Measurements from ENCODE around the gene PRCC.
A peak's percentile ranks its signal among the peaks of the same experiment; 100 is the strongest.

Gene PRCC, protein sequence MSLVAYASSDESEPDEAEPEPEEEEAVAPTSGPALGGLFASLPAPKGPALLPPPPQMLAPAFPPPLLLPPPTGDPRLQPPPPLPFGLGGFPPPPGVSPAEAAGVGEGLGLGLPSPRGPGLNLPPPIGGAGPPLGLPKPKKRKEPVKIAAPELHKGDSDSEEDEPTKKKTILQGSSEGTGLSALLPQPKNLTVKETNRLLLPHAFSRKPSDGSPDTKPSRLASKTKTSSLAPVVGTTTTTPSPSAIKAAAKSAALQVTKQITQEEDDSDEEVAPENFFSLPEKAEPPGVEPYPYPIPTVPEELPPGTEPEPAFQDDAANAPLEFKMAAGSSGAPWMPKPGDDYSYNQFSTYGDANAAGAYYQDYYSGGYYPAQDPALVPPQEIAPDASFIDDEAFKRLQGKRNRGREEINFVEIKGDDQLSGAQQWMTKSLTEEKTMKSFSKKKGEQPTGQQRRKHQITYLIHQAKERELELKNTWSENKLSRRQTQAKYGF

GRCh38 chr1:156767101-156767878 is at the start of gene PRCC:
Gene PRCC (plus strand): TSS chr1:156767535. CDS start chr1:156767772, 237 bp downstream.
- DNase-seq, result peak; percentile 98

DNA sequence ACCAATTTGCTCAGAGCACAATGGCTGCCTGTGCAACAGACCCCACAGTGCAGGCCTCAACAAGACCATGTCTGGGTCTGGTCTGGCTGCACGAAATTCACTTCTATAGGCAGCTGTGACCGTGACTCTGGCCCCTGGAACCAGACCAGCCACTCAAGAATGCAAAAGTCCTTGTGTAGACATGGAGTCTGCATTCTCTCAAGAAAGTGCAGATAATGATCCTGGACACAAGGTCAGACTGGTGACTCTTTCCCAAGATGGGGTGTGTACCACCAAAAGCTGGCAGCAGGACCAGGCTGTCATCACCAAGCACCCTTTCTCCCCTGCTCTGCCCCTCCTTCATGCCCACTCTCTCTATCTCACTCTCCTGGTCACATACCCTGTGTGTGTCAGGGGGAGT is 46.2 kb upstream of the PRCC start:
- DNase-seq, result no peak

DNA sequence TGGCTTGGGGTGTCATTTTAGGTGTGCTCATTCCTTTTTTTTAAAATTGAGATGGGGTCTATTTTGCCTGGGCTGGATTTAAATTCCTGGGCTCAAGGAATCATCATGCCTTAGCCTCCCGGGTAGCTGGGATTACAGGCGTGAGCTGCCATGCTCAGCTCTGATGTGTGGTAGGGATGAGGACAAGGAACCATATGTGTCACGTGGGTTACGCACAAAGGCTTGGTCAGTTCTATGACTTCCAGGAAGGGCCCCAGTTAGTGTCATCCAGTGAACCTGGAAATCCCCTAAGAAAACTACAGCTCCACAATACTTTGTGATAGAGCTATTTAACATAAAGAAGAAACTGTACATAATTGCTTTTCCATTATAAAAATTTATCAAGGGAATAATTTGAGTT is 45.8 kb upstream of the PRCC start:
- no peak for DNase-seq

DNA sequence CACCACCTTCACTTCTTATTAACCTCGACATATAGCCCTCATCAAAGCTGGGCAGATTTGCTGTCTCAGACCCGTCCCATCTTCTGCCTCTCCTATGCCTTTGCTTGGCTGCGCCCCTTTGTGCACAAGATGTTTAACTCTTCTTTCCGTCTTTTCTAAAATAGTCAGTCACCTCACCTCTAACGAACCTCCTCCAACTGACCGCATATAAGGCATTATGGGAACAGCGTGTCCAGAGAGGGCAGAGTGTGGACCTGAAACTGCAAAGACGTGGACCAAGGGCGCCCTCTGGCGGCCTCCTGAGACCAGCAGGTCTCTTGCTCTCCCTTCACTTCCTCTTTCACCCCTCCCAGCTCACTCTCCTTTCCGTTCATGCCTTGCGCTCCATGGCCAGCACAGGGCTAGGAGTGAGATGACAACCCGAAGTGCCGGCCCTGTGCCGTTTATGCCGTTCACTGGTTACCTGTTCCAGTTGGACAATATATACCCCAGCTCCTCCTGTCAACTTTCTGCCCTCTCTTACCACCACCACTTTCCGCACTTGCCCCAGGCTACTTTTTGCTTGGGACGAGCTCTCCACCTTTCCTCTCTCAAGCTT is 41.6 kb upstream of the PRCC start:
- DNase-seq, result peak; percentile 73

GRCh38 chr1:156726549-156727226 is 40.6 kb upstream of the PRCC start:
- peak; percentile 37 for DNase-seq

DNA sequence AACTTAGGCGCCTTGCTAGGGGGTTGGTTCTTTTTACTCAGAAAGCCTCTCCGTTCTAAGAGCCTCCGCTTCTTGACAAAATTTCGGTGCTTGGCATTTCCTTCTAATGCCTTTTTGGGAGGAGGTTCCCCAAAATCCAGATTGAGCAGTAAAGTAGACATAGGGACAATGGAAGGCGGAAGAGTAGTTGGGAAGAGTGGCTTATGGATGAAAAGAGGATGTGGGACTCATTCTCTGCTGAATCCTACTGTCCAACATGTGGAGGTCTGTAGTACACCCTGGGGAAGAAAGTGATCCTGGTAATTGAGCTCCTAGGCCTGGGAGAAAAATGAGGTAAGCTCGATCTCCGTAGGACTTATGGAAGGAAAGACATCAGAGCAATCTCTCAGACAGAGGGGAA is 39.8 kb upstream of the PRCC start:
- DNase-seq, result no peak

DNA sequence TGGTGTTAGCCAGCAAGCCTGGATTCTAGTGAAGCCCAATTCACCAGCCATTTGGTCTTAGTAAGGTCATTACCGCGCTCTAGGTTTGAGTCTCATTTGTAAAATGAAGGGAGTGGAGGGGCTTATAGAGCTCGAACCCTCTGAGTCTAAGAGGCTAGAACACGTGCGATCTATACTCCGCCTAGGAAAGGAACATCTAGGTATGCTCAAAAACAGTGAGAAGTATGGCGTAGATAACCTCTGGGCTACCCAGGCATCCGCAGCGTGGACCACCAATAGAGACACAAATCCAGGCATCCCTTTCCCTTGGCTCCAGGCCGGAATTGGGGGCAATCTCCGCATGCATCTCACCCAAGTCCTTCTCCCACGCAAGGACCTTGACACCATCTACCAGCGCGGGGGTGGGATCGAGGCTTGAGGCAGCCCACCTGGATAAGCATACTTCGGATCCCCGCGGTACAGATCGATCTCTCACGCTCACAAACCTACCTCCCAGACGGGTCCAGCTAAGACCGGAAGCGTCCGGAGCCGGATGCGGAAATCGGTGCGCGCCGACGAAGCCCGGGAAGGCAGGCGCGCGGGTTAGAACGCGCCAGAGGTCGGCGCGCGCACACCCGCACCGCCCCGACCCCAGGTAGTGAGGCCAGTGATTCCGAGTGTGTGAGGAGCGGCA is 39.3 kb upstream of the PRCC start, which contains the start of gene METTL25B:
TSS of gene METTL25B (plus strand) at position 544 of the 673 bp plus-strand sequence. CDS start 636 bp downstream, outside the sequence.
- peak; percentile 75 for DNase-seq

- peak; percentile 96 for DNase-seq
Measured at GRCh38 chr1:156728599-156729462, 38.5 kb upstream of the PRCC start, which contains the start of gene ISG20L2. Gene ISG20L2 (minus strand): TSS chr1:156728766. CDS start chr1:156727652, 1,114 bp downstream.

DNA sequence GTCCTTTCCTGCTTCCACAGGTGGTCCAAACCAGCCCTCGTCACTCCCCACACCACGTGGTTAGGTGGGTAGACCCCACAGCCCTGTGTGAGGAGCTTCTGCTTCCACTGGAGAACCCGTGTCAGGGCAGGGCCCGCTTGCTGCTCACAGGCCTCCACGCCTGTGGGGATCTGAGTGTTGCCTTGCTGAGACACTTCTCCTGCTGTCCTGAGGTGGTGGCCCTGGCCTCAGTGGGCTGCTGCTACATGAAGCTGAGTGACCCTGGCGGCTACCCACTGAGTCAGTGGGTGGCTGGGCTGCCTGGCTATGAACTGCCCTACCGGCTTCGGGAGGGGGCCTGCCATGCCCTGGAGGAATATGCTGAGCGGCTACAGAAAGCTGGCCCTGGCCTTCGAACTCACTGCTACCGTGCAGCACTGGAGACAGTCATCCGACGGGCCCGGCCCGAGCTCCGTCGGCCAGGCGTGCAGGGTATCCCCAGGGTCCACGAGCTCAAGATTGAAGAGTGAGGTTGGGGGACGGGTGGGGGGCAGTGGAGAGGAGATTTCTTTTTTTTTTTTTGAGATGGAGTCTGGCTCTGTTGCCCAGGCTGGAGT is 33.2 kb upstream of the PRCC start:
- no peak for DNase-seq

DNA sequence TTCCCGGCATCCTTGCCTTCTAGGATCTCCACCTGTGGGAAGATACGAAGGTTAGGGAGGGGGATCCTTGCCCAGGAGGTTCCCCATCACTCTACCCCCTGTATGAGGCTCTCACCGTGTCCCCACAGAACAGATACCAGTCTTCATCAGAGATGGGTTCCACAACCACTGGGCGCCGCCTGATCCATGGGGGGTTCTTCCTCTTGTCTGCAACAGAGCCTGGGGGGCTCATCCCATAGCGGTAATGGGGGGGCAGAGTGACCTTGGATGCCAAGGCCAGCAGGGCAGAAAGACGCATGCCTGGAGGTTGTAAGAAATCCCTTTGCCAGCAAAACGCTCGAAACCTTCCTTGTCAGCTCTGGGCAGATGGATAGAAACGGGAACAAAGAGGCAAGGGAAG is 28.9 kb upstream of the PRCC start:
- DNase-seq, result no peak

DNA sequence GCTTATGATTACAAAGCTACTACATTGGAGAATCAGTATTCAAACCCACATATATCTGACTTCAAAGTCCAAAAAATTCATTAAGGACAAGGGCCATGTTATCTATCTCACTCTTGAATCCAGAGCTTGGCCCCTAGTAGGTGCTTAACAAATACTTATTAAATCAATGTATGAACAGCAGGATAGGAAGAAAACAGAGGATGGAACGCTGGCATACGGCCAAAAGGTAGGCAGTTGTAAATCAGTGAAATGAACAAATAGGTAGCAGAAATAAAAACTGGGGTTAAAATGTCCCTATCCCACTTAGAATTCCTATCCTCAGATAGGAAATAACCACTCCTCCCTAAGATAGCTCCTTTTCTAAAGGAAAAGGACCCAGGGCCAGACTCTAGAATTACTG is 28.4 kb upstream of the PRCC start:
- no peak for DNase-seq

GRCh38 chr1:156740237-156740740 is 27.0 kb upstream of the PRCC start:
- no peak for DNase-seq

GRCh38 chr1:156740741-156741480 is 26.4 kb upstream of the PRCC start, which contains the start of gene MRPL24:
Gene MRPL24 (minus strand): TSS chr1:156741088. CDS start chr1:156738704, 2,384 bp downstream.
- peak; percentile 100 for DNase-seq

DNA sequence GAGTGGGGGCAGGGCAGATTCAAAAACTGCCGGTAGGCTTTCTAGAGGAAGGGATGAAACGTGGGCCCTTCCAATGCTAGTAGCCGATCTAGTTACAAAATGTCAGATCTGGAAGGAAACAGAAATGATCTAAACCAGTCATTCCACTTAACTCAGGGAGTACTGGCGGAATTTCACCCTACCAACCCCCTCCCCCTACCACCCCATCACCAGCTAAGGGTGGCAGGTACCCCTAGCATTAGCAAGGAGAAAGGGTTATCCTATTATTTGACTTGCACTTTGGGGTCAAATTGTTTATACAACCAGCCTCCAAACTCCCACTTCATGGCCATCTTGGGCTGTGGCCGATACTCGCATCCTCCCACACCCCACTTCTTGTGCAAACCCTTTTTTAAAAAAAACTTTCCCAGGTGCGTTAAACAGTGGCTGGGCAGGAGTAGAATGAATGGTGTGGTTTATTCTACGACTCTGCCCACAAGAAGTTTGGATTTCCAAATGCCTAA is 25.8 kb upstream of the PRCC start:
- no peak for DNase-seq

DNA sequence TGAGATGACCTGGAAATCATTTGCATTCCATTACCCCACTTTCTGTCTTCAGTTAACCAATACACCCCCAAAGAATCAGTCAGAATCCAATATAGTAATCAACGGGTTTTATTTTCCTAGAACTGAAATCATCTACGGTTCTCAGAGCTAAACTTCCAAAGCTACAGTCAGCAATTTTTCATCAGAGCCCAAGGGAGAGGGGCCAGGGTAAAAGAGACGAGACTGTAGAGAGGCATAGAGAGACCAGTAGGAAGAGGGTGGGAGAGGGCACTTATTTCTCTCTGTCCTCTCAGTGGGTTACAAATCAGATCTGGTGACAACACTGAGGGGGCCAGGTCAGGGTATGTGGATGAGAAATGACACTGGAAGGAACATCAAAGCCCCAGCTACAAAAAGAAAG is 25.3 kb upstream of the PRCC start:
- no peak for DNase-seq

DNA sequence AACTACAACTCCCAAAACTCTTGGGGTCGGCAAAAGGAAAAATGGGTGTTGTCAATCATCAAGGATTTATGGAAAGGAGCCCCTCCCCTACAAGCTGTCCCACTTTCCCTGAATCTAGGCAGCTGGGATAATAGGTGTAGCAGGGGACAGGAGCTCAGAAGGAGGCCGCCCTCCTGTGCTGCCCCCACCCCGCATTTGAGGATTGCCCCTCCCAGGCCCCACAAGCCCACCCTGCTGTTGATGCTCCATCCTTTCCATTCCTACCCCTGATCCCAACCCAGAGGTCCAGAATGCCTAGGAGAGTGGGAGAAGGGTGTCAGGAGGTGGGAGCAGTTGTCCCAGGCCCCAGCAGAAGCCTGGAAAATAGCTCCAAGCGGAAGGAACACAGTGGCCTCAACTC is 24.5 kb upstream of the PRCC start:
- DNase-seq, result no peak

DNA sequence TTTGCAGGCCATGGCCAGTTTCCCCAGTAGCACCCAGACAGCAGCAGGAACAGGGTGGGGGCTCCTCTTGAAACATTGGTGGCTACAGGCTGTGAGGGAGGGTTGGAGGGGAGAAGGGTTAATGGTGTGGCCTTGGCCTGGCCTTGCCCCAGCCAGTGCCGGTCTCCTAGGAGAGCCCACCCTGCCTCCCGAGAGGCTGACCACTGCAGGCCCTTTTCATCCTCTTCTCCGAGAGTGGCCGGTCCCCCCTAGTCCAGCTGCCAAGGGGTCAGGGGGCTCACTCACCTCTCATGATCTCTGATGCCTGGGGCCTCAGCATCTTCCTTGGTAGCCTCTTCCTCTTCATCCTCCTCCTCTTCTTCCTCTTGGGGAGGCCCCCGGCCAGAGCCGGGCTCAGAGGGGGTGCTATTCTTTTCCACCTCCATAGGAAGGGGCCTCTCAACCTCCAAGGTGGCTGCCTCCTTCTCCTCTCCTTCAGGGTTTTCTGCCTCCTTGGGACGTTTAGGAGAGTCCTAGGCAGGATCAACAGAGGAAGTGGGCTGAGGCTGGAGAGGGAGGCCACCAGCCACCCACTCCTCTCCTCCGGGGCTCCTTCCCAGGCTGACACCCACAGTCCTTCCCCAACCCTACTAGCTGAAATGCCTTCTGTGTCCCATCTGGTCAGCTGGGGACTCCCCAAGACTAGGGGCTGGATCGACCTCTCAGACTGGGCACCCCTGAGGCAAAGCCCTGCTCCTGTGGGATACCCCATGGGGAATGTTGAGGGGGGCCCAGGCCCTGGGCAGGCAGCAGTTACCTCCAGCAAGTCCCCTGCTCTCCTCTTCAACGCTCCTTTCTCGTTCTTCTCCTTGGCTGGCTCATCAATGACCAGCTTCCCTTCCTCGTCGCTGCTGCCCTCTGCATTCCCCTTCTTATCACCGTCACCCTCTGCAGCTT is 23.7 kb upstream of the PRCC start:
- DNase-seq, result no peak

DNA sequence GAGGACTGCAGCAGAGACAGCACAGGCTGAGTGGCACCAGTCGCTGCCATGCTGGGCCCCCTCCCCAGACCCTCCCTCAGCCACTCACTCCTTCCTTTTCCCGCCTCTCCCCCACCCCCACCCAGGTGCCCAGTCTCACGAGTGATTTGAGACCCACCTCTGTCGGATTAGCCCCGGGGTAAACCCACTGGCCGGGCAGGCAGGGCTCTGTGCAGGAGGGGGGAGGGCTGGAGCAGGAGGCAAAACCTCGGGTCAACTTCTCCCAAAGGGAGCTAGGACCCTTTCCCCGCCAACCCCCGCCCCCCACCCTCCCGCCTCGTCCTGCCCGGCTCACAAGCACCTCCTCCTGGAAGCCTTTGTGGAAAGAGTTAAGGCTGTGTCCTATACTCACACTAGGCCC is 23.0 kb upstream of the PRCC start:
- DNase-seq, result no peak
